HG03039 (cell line): ENCODE results near the gene UBE2D4.
"Not testable (repeated sequence)": the region's sequence is repeated elsewhere in the genome, so short reads cannot be mapped to it uniquely, and the experiment has no call there.

Experiments
- ATAC-seq: cut with Tn5 transposase; IDR thresholded peaks from one replicate; pipeline ENCODE4 v1.9.1; 2021; ENCODE audit warnings: mild to moderate bottlenecking, moderate library complexity; ENCODE audit not compliant: unreplicated experiment

UBE2D4 gene

GRCh38 chr7:43960933-43961332, 34.7 kb downstream of the UBE2D4 start:
- ATAC-seq, result no peak

- not testable (repeated sequence) for ATAC-seq
Measured at GRCh38 chr7:43966392-43966791, 40.2 kb downstream of the UBE2D4 start.

GRCh38 chr7:43968172-43969040, 42.2 kb downstream of the UBE2D4 start:
- ATAC-seq, result not testable (repeated sequence)

GRCh38 chr7:43969586-43969985, 43.4 kb downstream of the UBE2D4 start:
- ATAC-seq, result not testable (repeated sequence)

GRCh38 chr7:43970698-43971097, 44.5 kb downstream of the UBE2D4 start:
- ATAC-seq, result not testable (repeated sequence)

GRCh38 chr7:43974033-43974573, 47.9 kb downstream of the UBE2D4 start:
- ATAC-seq, result not testable (repeated sequence)

- ATAC-seq, result not testable (repeated sequence)
Measured at GRCh38 chr7:43974725-43975482, 48.7 kb downstream of the UBE2D4 start.

- no peak for ATAC-seq
Measured at GRCh38 chr7:43977525-43977924, 51.3 kb downstream of the UBE2D4 start.

GRCh38 chr7:43978102-43978501, 51.9 kb downstream of the UBE2D4 start:
- ATAC-seq, result not testable (repeated sequence)

- not testable (repeated sequence) for ATAC-seq
Measured at GRCh38 chr7:43982848-43983247, 56.6 kb downstream of the UBE2D4 start.

- not testable (repeated sequence) for ATAC-seq
Measured at GRCh38 chr7:43983736-43984135, 57.5 kb downstream of the UBE2D4 start.

- peak; percentile 68 for ATAC-seq
Measured at GRCh38 chr7:43985904-43986864, 59.9 kb downstream of the UBE2D4 start.

- not testable (repeated sequence) for ATAC-seq
Measured at GRCh38 chr7:43987476-43987875, 61.2 kb downstream of the UBE2D4 start.

GRCh38 chr7:43990011-43990585, 63.9 kb downstream of the UBE2D4 start:
- not testable (repeated sequence) for ATAC-seq

GRCh38 chr7:43990829-43991228, 64.6 kb downstream of the UBE2D4 start:
- not testable (repeated sequence) for ATAC-seq

GRCh38 chr7:43992896-43993295, 66.7 kb downstream of the UBE2D4 start:
- peak; percentile 91 for ATAC-seq

GRCh38 chr7:43994681-43995080, 68.4 kb downstream of the UBE2D4 start:
- ATAC-seq, result not testable (repeated sequence)

GRCh38 chr7:43997532-43997931, 71.3 kb downstream of the UBE2D4 start, which contains the start of gene SPDYE1:
Gene SPDYE1, plus strand, starts transcription at chr7:43997897. Its CDS starts 2,053 bp downstream, at chr7:43999950.
- not testable (repeated sequence) for ATAC-seq
